Measurements from ENCODE around the gene FAM171A2. TPM values are rescaled to one million over a fixed set of nuclear protein-coding genes. Genes with fewer than 3 reads are reported as not detected.

FAM171A2 gene
- total RNA-seq, 4 donors from 2014 or later, result 0.10 to 0.47 (median 0.23) TPM; not detected in 1

- Histone ChIP-seq H3K36me3 (peaks cover 0 to 35% of the 10 kb centered on the region in 2 donors), H3K9me3 (no peaks in the 10 kb centered on the region), H3K4me3 (no peak overlapping the region), H3K27ac (no peak overlapping the region), H3K4me1 (no peaks in the 10 kb centered on the region), H3K27me3 (no peaks in the 10 kb centered on the region)
- TF ChIP-seq CTCF (IDR thresholded peaks at IDR 0.05 in 4 of 5, conservative IDR thresholded peaks at IDR 0.05 in 1 of 5) (peak in 2 of 5 experiments; percentile 31 to 60), POLR2A (IDR thresholded peaks at IDR 0.05) (no peak)
- DNase-seq, result no peak
- intact Hi-C loops (cut with DNase I; ENCODE audit: low total_unique reads), result no loop called here
- no peak for ATAC-seq
- in situ Hi-C loops (cut with MboI; ENCODE audit: low sequenced_read_pairs in 4 of 4), result no loop called here
Measured at GRCh38 chr17:44354582-44355561, 8.8 kb downstream of the FAM171A2 start.

GRCh38 chr17:44353672-44354331 is 9.9 kb downstream of the FAM171A2 start:
- H3K9me3 ChIP-seq, result no peaks in the 10 kb centered on the region
- TF ChIP-seq CTCF (IDR thresholded peaks at IDR 0.05 in 4 of 5, conservative IDR thresholded peaks at IDR 0.05 in 1 of 5), result no peak
- no peak for TF ChIP-seq POLR2A (IDR thresholded peaks at IDR 0.05)
- peaks cover 0 to 36% of the 10 kb centered on the region in 2 donors for H3K36me3 ChIP-seq
- H3K4me3 ChIP-seq, result peak overlapping the region in 3 of 4 donors; percentile 18 to 35 (median 33)
- no peaks in the 10 kb centered on the region for H3K27me3 ChIP-seq
- ATAC-seq (peak; percentile 18 to 28), DNase-seq (no peak)
- H3K4me1 ChIP-seq, result no peaks in the 10 kb centered on the region
- in situ Hi-C loops (cut with MboI; ENCODE audit: low sequenced_read_pairs in 4 of 4) (no loop called here), intact Hi-C loops (cut with DNase I; ENCODE audit: low total_unique reads) (no loop called here)
- H3K27ac ChIP-seq, result no peak overlapping the region

GRCh38 chr17:44352828-44353671 is 10.6 kb downstream of the FAM171A2 start:
- in situ Hi-C loops (cut with MboI; ENCODE audit: low sequenced_read_pairs in 4 of 4), result no loop called here
- peak overlapping the region in 1 of 4 donors; percentile 35 for H3K4me3 ChIP-seq
- no peak for DNase-seq

More at GRCh38 chr17:44352828-44353671, 10.6 kb downstream of the FAM171A2 start:
- no peak for ATAC-seq
- Histone ChIP-seq H3K36me3 (peaks cover 0 to 36% of the 10 kb centered on the region in 2 donors), H3K9me3 (no peaks in the 10 kb centered on the region), H3K27me3 (no peaks in the 10 kb centered on the region), H3K4me1 (no peaks in the 10 kb centered on the region), H3K27ac (no peak overlapping the region)
- TF ChIP-seq CTCF (IDR thresholded peaks at IDR 0.05 in 4 of 5, conservative IDR thresholded peaks at IDR 0.05 in 1 of 5) (no peak), POLR2A (IDR thresholded peaks at IDR 0.05) (no peak)
- intact Hi-C loops (cut with DNase I; ENCODE audit: low total_unique reads), result no loop called here

Data from gastrocnemius medialis (tissue), 4 donors.